Aorta (tissue), 5 donors: ENCODE measurements around the gene RNF40. TPM values are rescaled to one million over a fixed set of nuclear protein-coding genes. Genes with fewer than 3 reads are reported as not detected.

ENCODE experiments used
- ATAC-seq: fragments of 200-7000 bp; cut with Tn5 transposase; one replicate; pipeline ENCODE4 v1.9.1; 2022; ENCODE audit warnings: moderate library complexity; ENCODE audit not compliant: low FRiP score
- DNase-seq, 2 donors: peaks; one replicate each; pipeline ENCODE4 v3.0.0-alpha.2; 2020
- H3K27ac ChIP-seq, 2 donors: one replicate each; pipeline ENCODE4 v1.5.1; 2013; ENCODE audit warnings: low read length in 2 of 2, mild to moderate bottlenecking in 2 of 2, moderate library complexity in 2 of 2, control low read depth in 1 of 2, inconsistent platforms in 1 of 2, low read depth in 1 of 2
- H3K27me3 ChIP-seq, 2 donors: one replicate each; pipeline ENCODE4 v1.6.1; 2013; ENCODE audit warnings: control low read depth in 1 of 2, low read length in 1 of 2, mild to moderate bottlenecking in 1 of 2, moderate library complexity in 1 of 2; ENCODE audit not compliant: insufficient read depth in 2 of 2, control insufficient read depth in 1 of 2
- H3K36me3 ChIP-seq, 2 donors: one replicate each; pipeline ENCODE4 v1.6.1; 2013; ENCODE audit warnings: control low read depth in 1 of 2, low read length in 1 of 2, mild to moderate bottlenecking in 1 of 2; ENCODE audit not compliant: insufficient read depth in 2 of 2, control insufficient read depth in 1 of 2
- H3K4me1 ChIP-seq, 2 donors: one replicate each; pipeline ENCODE4 v1.6.1; 2013; ENCODE audit warnings: low read length in 2 of 2, control low read depth in 1 of 2, mild to moderate bottlenecking in 1 of 2, moderate library complexity in 1 of 2; ENCODE audit not compliant: insufficient read depth in 2 of 2, control insufficient read depth in 1 of 2
- H3K4me3 ChIP-seq, 2 donors: one replicate each; pipeline ENCODE4 v1.5.1; 2013; ENCODE audit warnings: low read length in 2 of 2, control low read depth in 1 of 2, mild to moderate bottlenecking in 1 of 2
- H3K9me3 ChIP-seq: one replicate; pipeline ENCODE4 v1.6.1; 2013; ENCODE audit warnings: mild to moderate bottlenecking, low read length; ENCODE audit not compliant: control insufficient read depth
- WGBS, 2 donors: extraction: QIAGEN DNeasy Blood & Tissue Kit; methylation state at CpG; one replicate each; pipeline ENCODE4 v1.1.7; 2013; 5-methylcytosine and 5-hydroxymethylcytosine counted together
- intact Hi-C, 2 donors: fragments of 100-400 bp; cut with DNase I; formaldehyde crosslinking; loops; one replicate each; pipeline versions ENCODE4 v1.14.2 to v1.15.0; 2022
- polyA plus RNA-seq, 2 donors: library from polyadenylated mRNA; stranded (reverse); fragments of 200-250 nt; gene quantifications; one replicate each; pipeline ENCODE4 v1.2.3, GENCODE V29; 2013
- total RNA-seq, 2 donors: library from RNA; stranded (reverse); fragmentation: NEBNext Ultra II Directional; extraction: Animal tissue kit (Norgen Biotek cat#: 25700); gene quantifications; one replicate each; pipeline ENCODE4 v1.2.1, GENCODE V29; 2021
- donor health status: healthy with polysubstance abuse.
- donor health status: Bipolar disorder and iron deficiency.
- donor health status: DM: no; HTN: no; CAD: no.
- donor health status: DM: no; HTN: no; CAD: no.
- donor health status: DM: yes; HTN: yes; CAD: no.

Gene RNF40
- total and polyA plus RNA-seq, 4 donors: 22.7 to 90.2 (median 66.7) TPM

DNA sequence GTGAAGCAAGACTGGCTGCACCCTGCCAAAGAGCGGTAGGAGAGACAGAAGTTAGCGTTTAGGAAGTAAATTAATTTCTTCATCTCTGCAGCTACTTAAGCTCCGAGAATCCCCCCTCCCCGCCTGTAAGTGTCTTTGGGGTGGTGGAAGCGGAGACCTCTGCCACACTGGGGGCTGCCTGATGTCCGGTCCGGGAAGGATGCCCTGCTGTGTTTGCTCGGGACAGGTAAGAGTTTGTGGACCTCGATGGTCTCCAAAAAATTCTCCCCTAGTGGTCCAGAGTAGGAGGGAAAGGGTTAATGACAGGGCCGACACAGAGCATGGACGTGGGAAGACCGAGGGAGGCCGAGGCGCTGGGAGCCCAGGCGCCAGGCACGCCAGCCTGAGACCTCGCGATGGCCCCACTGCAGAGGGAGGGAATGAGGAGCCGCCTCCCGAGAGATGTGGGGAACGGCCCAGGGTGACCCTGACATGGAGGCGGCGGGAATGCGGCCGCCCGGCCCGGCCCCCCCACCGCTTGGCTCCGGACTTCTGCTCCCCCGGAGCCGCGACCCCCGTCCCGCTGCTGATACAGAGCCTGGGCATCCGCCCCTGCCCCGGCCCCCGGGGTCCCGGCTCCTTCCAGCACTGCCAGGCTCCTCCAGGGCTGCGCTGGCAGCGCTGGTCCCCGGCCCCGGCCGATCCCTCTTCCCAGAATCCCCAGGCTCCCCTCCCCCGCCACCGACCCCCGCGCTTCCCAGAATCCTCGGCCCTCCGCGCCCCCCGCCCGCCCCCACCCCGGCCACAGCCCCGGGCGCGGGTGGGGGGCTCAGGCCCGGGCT is 24.2 kb downstream of the RNF40 start:
- 2 to 3% methylated on average over 33 to 57 of the region's 57 CpGs for WGBS, 2 donors
- peak overlapping the region; percentile 90 to 99 for H3K4me3 ChIP-seq
- no peaks in the 10 kb centered on the region for H3K4me1 ChIP-seq
- no peak for DNase-seq
- peak; percentile 60 for ATAC-seq
- H3K36me3 ChIP-seq: peaks cover 0 to 5% of the 10 kb centered on the region in 2 donors
- intact Hi-C loops: no loop called here
- H3K27ac ChIP-seq: peak overlapping the region; percentile 11 to 59
- H3K27me3 ChIP-seq: no peaks in the 10 kb centered on the region
- no peaks in the 10 kb centered on the region for H3K9me3 ChIP-seq

DNA sequence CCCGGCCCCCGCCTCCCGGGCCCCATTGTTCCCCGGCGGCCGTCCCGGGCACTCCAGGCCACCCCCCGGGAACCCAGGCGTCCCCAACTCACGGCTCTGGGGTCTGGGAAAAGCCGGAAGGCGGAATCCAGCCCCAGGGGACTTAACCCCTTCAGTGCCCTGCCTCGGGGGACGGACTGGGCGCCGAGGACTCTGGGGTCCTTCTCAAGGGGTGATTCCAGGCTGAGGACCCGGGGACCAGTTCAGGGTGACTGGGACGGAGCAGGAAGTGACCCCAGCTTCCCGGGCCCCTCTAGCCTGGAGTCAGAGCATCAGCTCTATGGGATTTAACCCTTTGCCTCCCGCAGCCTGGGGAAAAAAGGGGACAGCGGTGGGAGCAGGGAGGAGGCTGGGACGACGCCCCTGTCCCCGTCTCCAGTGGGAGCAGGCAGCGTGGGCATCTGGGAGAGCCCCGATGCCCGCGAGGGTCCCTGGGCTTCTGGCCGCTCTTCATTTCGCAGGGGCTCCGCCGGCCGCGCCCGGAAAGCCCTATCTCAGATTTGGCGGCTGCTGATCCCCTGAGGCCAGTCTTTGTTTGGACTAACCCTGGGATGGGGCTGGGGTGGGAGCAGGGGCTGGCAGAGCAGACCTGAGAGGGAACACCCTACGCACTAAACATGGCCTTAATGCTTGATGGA is 25.0 kb downstream of the RNF40 start, which contains the start of gene ZNF629:
Gene ZNF629 (minus strand): TSS at position 270 of the 677 bp plus-strand sequence. CDS start 2,723 bp downstream, outside the sequence.
- Histone ChIP-seq H3K36me3 (peaks cover 0 to 5% of the 10 kb centered on the region in 2 donors), H3K27ac (peak within 1 kb of the TSS; percentile 59 to 78), H3K27me3 (no peaks in the 10 kb centered on the region), H3K9me3 (no peaks in the 10 kb centered on the region), H3K4me1 (no peaks in the 10 kb centered on the region), H3K4me3 (peak within 1 kb of the TSS; percentile 90 to 99)
- WGBS, 2 donors: 1 to 2% methylated on average over 35 to 37 of the region's 37 CpGs
- intact Hi-C loops: loop anchor here (1.0 kb wide), 2 partner anchors 17 to 18 kb away; no protein-coding TSS in a partner anchor
- DNase-seq (peak; percentile 81 to 85), ATAC-seq (peak; percentile 90)

- DNase-seq (no peak), ATAC-seq (no peak)
- no peaks in the 10 kb centered on the region for H3K27me3 ChIP-seq
- H3K4me3 ChIP-seq: peak overlapping the region; percentile 90 to 99
- H3K27ac ChIP-seq: peak overlapping the region; percentile 29 to 59
- H3K36me3 ChIP-seq: peaks cover 0 to 2% of the 10 kb centered on the region in 2 donors
- WGBS, 2 donors: 35 to 36% methylated on average over 11 of the region's 11 CpGs
- intact Hi-C loops: loop anchor here (1.0 kb wide), 2 partner anchors 17 to 18 kb away; no protein-coding TSS in a partner anchor
- no peaks in the 10 kb centered on the region for H3K4me1 ChIP-seq
- H3K9me3 ChIP-seq: no peaks in the 10 kb centered on the region
These were observed 25.7 kb downstream of the RNF40 start for GRCh38 chr16:30787613-30788378.

- intact Hi-C loops: no loop called here
- no peak overlapping the region for H3K27ac ChIP-seq
- no peak overlapping the region for H3K4me3 ChIP-seq
- ATAC-seq (no peak), DNase-seq (no peak)
- H3K9me3 ChIP-seq: no peaks in the 10 kb centered on the region
- 88 to 91% methylated on average over 7 of the region's 7 CpGs for WGBS, 2 donors
- H3K36me3 ChIP-seq: no peaks in the 10 kb centered on the region
- no peaks in the 10 kb centered on the region for H3K4me1 ChIP-seq
- no peaks in the 10 kb centered on the region for H3K27me3 ChIP-seq
These were observed 31.5 kb downstream of the RNF40 start for GRCh38 chr16:30793508-30794069.

- Histone ChIP-seq H3K4me1 (no peaks in the 10 kb centered on the region), H3K9me3 (no peaks in the 10 kb centered on the region), H3K27me3 (no peaks in the 10 kb centered on the region), H3K27ac (no peak overlapping the region), H3K4me3 (no peak overlapping the region), H3K36me3 (no peaks in the 10 kb centered on the region)
- intact Hi-C loops: no loop called here
- DNase-seq (no peak), ATAC-seq (no peak)
- WGBS, 2 donors: 92% methylated on average over 3 of the region's 3 CpGs
These were observed 32.5 kb downstream of the RNF40 start for GRCh38 chr16:30794634-30795033.

DNA sequence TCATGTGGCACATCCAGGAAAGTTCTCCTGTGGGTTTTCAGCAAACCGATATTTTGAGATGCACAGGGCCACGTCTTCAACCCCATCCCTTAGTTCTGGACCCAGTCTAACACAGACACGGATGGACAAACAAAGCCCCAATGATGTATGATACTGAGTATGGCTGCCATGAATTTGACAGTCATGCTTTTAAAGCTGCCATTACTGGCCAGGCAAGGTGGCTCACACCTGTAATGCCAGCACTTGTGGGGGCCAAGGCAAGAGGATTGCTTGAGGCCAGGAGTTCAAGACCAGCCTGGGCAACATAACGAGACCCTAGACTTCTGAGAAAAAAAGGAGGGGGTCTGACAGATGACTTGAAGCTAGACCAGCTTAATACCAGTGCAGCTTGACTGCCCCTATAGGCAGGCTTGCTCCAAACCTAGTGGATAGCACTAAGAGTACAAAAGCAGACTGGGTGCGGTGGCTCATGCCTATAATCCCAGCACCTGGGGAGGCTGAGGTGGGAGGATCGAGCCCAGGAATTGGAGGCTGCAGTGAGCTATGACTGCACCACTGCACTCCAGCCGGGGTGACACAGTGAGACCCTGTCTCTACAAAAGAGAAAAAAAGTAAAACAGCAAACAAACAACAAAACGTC is 35.7 kb downstream of the RNF40 start:
- intact Hi-C loops: no loop called here

GRCh38 chr16:30802936-30803335 is 40.8 kb downstream of the RNF40 start:
- no peak for DNase-seq
- Histone ChIP-seq H3K9me3 (no peaks in the 10 kb centered on the region), H3K4me3 (no peak overlapping the region), H3K4me1 (no peaks in the 10 kb centered on the region), H3K27ac (no peak overlapping the region), H3K27me3 (no peaks in the 10 kb centered on the region), H3K36me3 (no peaks in the 10 kb centered on the region)
- intact Hi-C loops: loop anchor here in 1 of 2 donors (10.0 kb wide), 1 partner anchor 72 kb away; no protein-coding TSS in a partner anchor
- WGBS, 2 donors: 64 to 68% methylated on average over 3 of the region's 3 CpGs
- ATAC-seq: no peak

More for the DNA sequence above, 35.7 kb downstream of the RNF40 start:
- no peaks in the 10 kb centered on the region for H3K27me3 ChIP-seq
- H3K27ac ChIP-seq: no peak overlapping the region
- 76 to 77% methylated on average over 8 of the region's 8 CpGs for WGBS, 2 donors
- H3K9me3 ChIP-seq: no peaks in the 10 kb centered on the region
- ATAC-seq: no peak
- no peaks in the 10 kb centered on the region for H3K36me3 ChIP-seq
- DNase-seq: no peak
- H3K4me3 ChIP-seq: no peak overlapping the region
- H3K4me1 ChIP-seq: no peaks in the 10 kb centered on the region

DNA sequence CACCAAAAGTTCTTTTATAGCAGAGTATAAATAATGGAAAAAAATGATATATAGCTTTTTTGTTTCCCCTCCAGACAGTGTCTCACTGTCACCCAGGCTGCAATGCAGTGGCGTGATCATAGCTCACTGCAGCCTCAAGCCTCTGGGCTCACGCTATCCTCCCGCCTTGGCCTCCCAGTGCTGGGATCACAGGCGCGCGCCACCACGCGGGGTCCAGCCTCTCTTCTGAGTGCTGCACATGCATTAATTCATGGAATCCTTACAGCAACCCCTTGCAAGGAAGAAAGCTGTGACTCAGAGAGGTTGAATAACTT is 42.9 kb downstream of the RNF40 start:
- no peaks in the 10 kb centered on the region for H3K4me1 ChIP-seq
- WGBS, 2 donors: 31 to 32% methylated on average over 8 of the region's 8 CpGs
- intact Hi-C loops: loop anchor here (1.0 to 10.0 kb wide), 3 partner anchors 18 to 72 kb away; partner anchors contain the start of gene ZNF629 (in 1 of the 2)
- peak overlapping the region; percentile 48 to 73 for H3K4me3 ChIP-seq
- no peaks in the 10 kb centered on the region for H3K27me3 ChIP-seq
- DNase-seq: no peak
- H3K9me3 ChIP-seq: no peaks in the 10 kb centered on the region
- peak overlapping the region in 1 of 2 donors; percentile 6 for H3K27ac ChIP-seq
- ATAC-seq: no peak
- H3K36me3 ChIP-seq: no peaks in the 10 kb centered on the region
